K562 (cell line): ENCODE results near the gene TSEN54.

Experiments
- ETV1 ChIP-seq: fragments of 450-650 bp; conservative IDR thresholded peaks from 2 replicates; pipeline ENCODE4 v1.6.1; 2016; ENCODE audit warnings: missing genetic modification characterization, control low read depth, low read depth, missing compliant biosample characterization
- SMC3 ChIP-seq: conservative IDR thresholded peaks from 2 replicates; pipeline ENCODE4 v1.6.1; 2011; ENCODE audit warnings: low read depth, low read length, improper control_type of control experiment; ENCODE audit not compliant: insufficient read depth
- STAG1 ChIP-seq: sonication (generic); formaldehyde crosslinking; IDR thresholded peaks from 2 replicates; pipeline ENCODE4 v1.5.0; 2020; ENCODE audit warnings: missing genetic modification reagents, borderline replicate concordance
- ZBED1 ChIP-seq: IDR thresholded peaks from 2 replicates; pipeline ENCODE4 v1.6.1; 2014

- no peak for TF ChIP-seq ETV1 (tag)
- no peak for TF ChIP-seq SMC3
- no peak for TF ChIP-seq ZBED1
- no peak for TF ChIP-seq STAG1
Observed at GRCh38 chr17:75535119-75535537, 18.8 kb downstream of the TSEN54 start.
